ENCODE results near the gene TMEM138.

TMEM138 gene

GRCh38 chr11:61341706-61342105 is 20.5 kb upstream of the TMEM138 start:
- no peak for DNase-seq (ENCODE audit: low read depth, low spot score)

- no peak for DNase-seq (ENCODE audit: low read depth, low spot score)
These were observed 19.9 kb upstream of the TMEM138 start for GRCh38 chr11:61342207-61342803.

GRCh38 chr11:61343792-61344745 is 18.1 kb upstream of the TMEM138 start:
- no peak for DNase-seq (ENCODE audit: low read depth, low spot score)

GRCh38 chr11:61345170-61345610 is 17.0 kb upstream of the TMEM138 start:
- no peak for DNase-seq (ENCODE audit: low read depth, low spot score)

- DNase-seq (ENCODE audit: low read depth, low spot score) = no peak
These were observed 16.0 kb upstream of the TMEM138 start for GRCh38 chr11:61345954-61346843.

GRCh38 chr11:61347916-61348461 is 14.2 kb upstream of the TMEM138 start:
- DNase-seq (ENCODE audit: low read depth, low spot score) = no peak

GRCh38 chr11:61349189-61349751 is 12.9 kb upstream of the TMEM138 start:
- DNase-seq (ENCODE audit: low read depth, low spot score) = no peak

- no peak for DNase-seq (ENCODE audit: low read depth, low spot score)
These were observed 12.3 kb upstream of the TMEM138 start for GRCh38 chr11:61349916-61350315.

GRCh38 chr11:61350336-61350735 is 11.8 kb upstream of the TMEM138 start:
- DNase-seq (ENCODE audit: low read depth, low spot score) = no peak

GRCh38 chr11:61350803-61351202 is 11.4 kb upstream of the TMEM138 start:
- DNase-seq (ENCODE audit: low read depth, low spot score) = no peak

GRCh38 chr11:61352038-61352437 is 10.1 kb upstream of the TMEM138 start:
- DNase-seq (ENCODE audit: low read depth, low spot score) = no peak

- DNase-seq (ENCODE audit: low read depth, low spot score) = no peak
These were observed 8.8 kb upstream of the TMEM138 start for GRCh38 chr11:61353131-61354067.

- no peak for DNase-seq (ENCODE audit: low read depth, low spot score)
These were observed 8.0 kb upstream of the TMEM138 start for GRCh38 chr11:61354208-61354607.

GRCh38 chr11:61356706-61357105 is 5.5 kb upstream of the TMEM138 start:
- DNase-seq (ENCODE audit: low read depth, low spot score) = no peak

GRCh38 chr11:61357233-61357893 is 4.8 kb upstream of the TMEM138 start:
- DNase-seq (ENCODE audit: low read depth, low spot score) = no peak

- no peak for DNase-seq (ENCODE audit: low read depth, low spot score)
These were observed 4.3 kb upstream of the TMEM138 start for GRCh38 chr11:61357894-61358239.

GRCh38 chr11:61358566-61358965 is 3.6 kb upstream of the TMEM138 start:
- DNase-seq (ENCODE audit: low read depth, low spot score) = no peak

- DNase-seq (ENCODE audit: low read depth, low spot score) = no peak
These were observed 2.7 kb upstream of the TMEM138 start for GRCh38 chr11:61359516-61359915.

GRCh38 chr11:61361237-61361740 is 885 bp upstream of the TMEM138 start:
- DNase-seq (ENCODE audit: low read depth, low spot score) = no peak

- peak; percentile 69 for DNase-seq (ENCODE audit: low read depth, low spot score)
These were observed 335 bp downstream of the TMEM138 start for GRCh38 chr11:61362542-61362875.
